MM.1S (cell line): ENCODE results near the gene PTPRD.
"Not testable (repeated sequence)": the region's sequence is repeated elsewhere in the genome, so short reads cannot be mapped to it uniquely, and the experiment has no call there.

Experiments used
- EZH2 ChIP-seq: fragments of 300-600 bp; sonication (generic); optimal IDR thresholded peaks from 2 replicates; pipeline ENCODE3; 2017; ENCODE audit warnings: low read depth, mild to moderate bottlenecking, antibody characterized with exemption, low read length, mixed read lengths
- EZH2phosphoT487 ChIP-seq: fragments of 300-600 bp; sonication (generic); IDR thresholded peaks from 2 replicates; pipeline ENCODE4 v1.6.1; 2018; ENCODE audit warnings: antibody characterized with exemption, low read length
- TF ChIP-seq, protein P1 (sequence below): fragments of 300-600 bp; sonication (generic); IDR thresholded peaks from 2 replicates; pipeline ENCODE4 v1.5.1; 2016; ENCODE audit warnings: antibody characterized with exemption, low read length, mixed read lengths

DNA sequence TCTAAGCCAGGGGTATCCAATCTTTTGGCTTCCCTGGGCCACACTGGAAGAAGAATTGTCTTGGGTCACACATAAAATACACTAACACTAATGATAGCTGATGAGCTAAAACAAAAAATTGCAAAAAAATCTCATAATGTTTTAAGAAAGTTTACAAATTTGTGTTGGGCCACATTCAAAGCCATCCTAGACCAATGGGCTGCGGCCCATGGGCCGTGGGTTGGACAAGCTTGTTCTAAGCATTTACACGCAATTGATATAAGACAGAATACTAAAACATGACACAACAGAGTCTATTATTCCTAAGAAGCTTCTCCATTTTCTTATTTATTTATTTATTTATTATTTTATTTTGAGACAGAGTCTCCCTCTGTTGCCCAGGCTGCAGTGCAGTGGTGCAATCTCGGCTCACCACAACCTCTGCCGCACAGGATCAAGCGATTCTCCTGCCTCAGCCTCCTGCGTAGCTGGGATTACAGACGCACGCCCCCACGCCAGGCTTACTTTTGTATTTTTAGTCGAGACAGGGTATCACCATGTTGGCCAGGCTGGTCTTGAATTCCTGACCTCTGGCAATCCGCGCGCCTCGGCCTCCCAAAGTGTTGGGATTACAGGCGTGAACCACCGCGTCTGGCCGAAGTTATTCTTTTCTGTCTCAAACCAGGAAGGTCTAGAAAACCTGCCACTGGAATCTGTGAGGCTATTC is 1692.2 kb downstream of the PTPRD start:
- not testable (repeated sequence) for TF ChIP-seq EZH2, EZH2phosphoT487
- TF ChIP-seq, protein P1, sequence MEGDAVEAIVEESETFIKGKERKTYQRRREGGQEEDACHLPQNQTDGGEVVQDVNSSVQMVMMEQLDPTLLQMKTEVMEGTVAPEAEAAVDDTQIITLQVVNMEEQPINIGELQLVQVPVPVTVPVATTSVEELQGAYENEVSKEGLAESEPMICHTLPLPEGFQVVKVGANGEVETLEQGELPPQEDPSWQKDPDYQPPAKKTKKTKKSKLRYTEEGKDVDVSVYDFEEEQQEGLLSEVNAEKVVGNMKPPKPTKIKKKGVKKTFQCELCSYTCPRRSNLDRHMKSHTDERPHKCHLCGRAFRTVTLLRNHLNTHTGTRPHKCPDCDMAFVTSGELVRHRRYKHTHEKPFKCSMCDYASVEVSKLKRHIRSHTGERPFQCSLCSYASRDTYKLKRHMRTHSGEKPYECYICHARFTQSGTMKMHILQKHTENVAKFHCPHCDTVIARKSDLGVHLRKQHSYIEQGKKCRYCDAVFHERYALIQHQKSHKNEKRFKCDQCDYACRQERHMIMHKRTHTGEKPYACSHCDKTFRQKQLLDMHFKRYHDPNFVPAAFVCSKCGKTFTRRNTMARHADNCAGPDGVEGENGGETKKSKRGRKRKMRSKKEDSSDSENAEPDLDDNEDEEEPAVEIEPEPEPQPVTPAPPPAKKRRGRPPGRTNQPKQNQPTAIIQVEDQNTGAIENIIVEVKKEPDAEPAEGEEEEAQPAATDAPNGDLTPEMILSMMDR, result not testable (repeated sequence)
